ENCODE measurements around the gene KCNJ16. TPM values are rescaled to one million over a fixed set of nuclear protein-coding genes. Genes with fewer than 3 reads are reported as not detected.

Gene KCNJ16
- polyA plus RNA-seq, 2 of the 4 experiments (the other 2 are of a cell fraction): 0.87 to 1.6 TPM

- Histone ChIP-seq H3K4me3 (no peak overlapping the region), H3K9me3 (no peaks in the 10 kb centered on the region), H3K27ac (no peak overlapping the region), H3K4me2 (no peak overlapping the region), H3K4me1 (peaks cover 8% of the 10 kb centered on the region; the same call in 2 of the 3 replicates)
- DNase-seq (ENCODE audit: low read depth in 1 of 2, low spot score in 1 of 2): no peak
- TF ChIP-seq EHMT2 (IDR thresholded peaks at IDR 0.05; ENCODE audit: low read depth): no peak
- TF ChIP-seq RNF2 (IDR thresholded peaks at IDR 0.05; ENCODE audit: borderline replicate concordance, low read depth): no peak
- TF ChIP-seq RAD21 (conservative IDR thresholded peaks at IDR 0.05 in 1 of 2, IDR thresholded peaks at IDR 0.05 in 1 of 2): no peak
- TF ChIP-seq NPAS2 (CRISPR knock-in tag; IDR thresholded peaks at IDR 0.05; ENCODE audit: borderline replicate concordance): no peak
- TF ChIP-seq MYC (IDR thresholded peaks at IDR 0.05; ENCODE audit: borderline replicate concordance, low read length): no peak
- TF ChIP-seq KDM1A (IDR thresholded peaks at IDR 0.05; ENCODE audit: low read depth): no peak
- no peak for TF ChIP-seq BCL3 (IDR thresholded peaks at IDR 0.05)
- no peak for TF ChIP-seq ZNF302 (CRISPR knock-in tag; IDR thresholded peaks at IDR 0.05)
- no peak for TF ChIP-seq MAX (IDR thresholded peaks at IDR 0.05)
- no peak for TF ChIP-seq RCOR1 (IDR thresholded peaks at IDR 0.05; ENCODE audit: low read depth, low read length)
- TF ChIP-seq POLR2A (IDR thresholded peaks at IDR 0.05; ENCODE audit: low read length): no peak
- no peak for TF ChIP-seq FOSL2 (IDR thresholded peaks at IDR 0.05)
- TF ChIP-seq FOSL2 (CRISPR knock-in tag; IDR thresholded peaks at IDR 0.05): no peak
- TF ChIP-seq ZFP36 (IDR thresholded peaks at IDR 0.05; ENCODE audit: borderline replicate concordance, partially characterized antibody): no peak
- no peak for TF ChIP-seq PHF8 (IDR thresholded peaks at IDR 0.05; ENCODE audit: borderline replicate concordance, low read depth)
- TF ChIP-seq HOXA7 (CRISPR knock-in tag; IDR thresholded peaks at IDR 0.05): no peak
- POLR2A ChIA-PET: no interaction called here
- no peak for FAIRE-seq
- WGBS (ENCODE audit: missing lambda C conversion rate): 81% methylated on average over 6 of the region's 6 CpGs
- CTCF ChIA-PET: interaction anchor here (0.7 kb wide), 2 partner anchors 12 to 501 kb away, joined by 3 read pairs; no protein-coding TSS in a partner anchor
- ATAC-seq: no peak
Observed at GRCh38 chr17:70127221-70127873, 52.3 kb downstream of the KCNJ16 start.

GRCh38 chr17:70128727-70129238 lies 53.8 kb downstream of the KCNJ16 start:
- FAIRE-seq (no peak), ATAC-seq (no peak), DNase-seq (ENCODE audit: low read depth in 1 of 2, low spot score in 1 of 2) (no peak)
- ChIA-PET POLR2A (no interaction called here), CTCF (no interaction called here)
- Histone ChIP-seq H3K4me1 (no peaks in the 10 kb centered on the region), H3K27ac (no peak overlapping the region), H3K4me3 (no peak overlapping the region), H3K9me3 (no peaks in the 10 kb centered on the region), H3K4me2 (no peak overlapping the region)
- no peak for TF ChIP-seq HOXB5 (CRISPR knock-in tag; IDR thresholded peaks at IDR 0.05)
- TF ChIP-seq HEYL (CRISPR knock-in tag; IDR thresholded peaks at IDR 0.05): no peak
- no peak for TF ChIP-seq RNF2 (IDR thresholded peaks at IDR 0.05; ENCODE audit: borderline replicate concordance, low read depth)
- 92% methylated on average over 23 of the region's 23 CpGs for WGBS (ENCODE audit: missing lambda C conversion rate)

GRCh38 chr17:70130289-70130688 lies 55.3 kb downstream of the KCNJ16 start:
- H3K4me3 ChIP-seq: no peak overlapping the region
- TF ChIP-seq TFCP2L1 (CRISPR knock-in tag; IDR thresholded peaks at IDR 0.05): no peak
- no peak for TF ChIP-seq HOXB13 (CRISPR knock-in tag; IDR thresholded peaks at IDR 0.05; ENCODE audit: low read depth)
- TF ChIP-seq CHD4 (IDR thresholded peaks at IDR 0.05; ENCODE audit: borderline replicate concordance): no peak
- no peak for TF ChIP-seq KDM5A (IDR thresholded peaks at IDR 0.05)
- TF ChIP-seq HEYL (CRISPR knock-in tag; IDR thresholded peaks at IDR 0.05): no peak
- no peak for TF ChIP-seq GATA3 (IDR thresholded peaks at IDR 0.05; ENCODE audit: borderline replicate concordance)
- TF ChIP-seq KDM1A (IDR thresholded peaks at IDR 0.05; ENCODE audit: low read depth): no peak
- TF ChIP-seq REST (IDR thresholded peaks at IDR 0.05): no peak
- TF ChIP-seq MYC (IDR thresholded peaks at IDR 0.05; ENCODE audit: borderline replicate concordance, low read length): no peak
- 60% methylated on average over 3 of the region's 3 CpGs for WGBS (ENCODE audit: missing lambda C conversion rate)
- ATAC-seq (no peak), FAIRE-seq (no peak), DNase-seq (ENCODE audit: low read depth in 1 of 2, low spot score in 1 of 2) (no peak)
- no peak overlapping the region for H3K27ac ChIP-seq
- no peaks in the 10 kb centered on the region for H3K9me3 ChIP-seq
- H3K4me2 ChIP-seq: no peak overlapping the region
- peaks cover 8% of the 10 kb centered on the region; the same call in 2 of the 3 replicates for H3K4me1 ChIP-seq
- ChIA-PET CTCF (interaction anchor here (1.7 kb wide), 1 partner anchor 20 kb away, joined by 5 read pairs; no protein-coding TSS in a partner anchor), POLR2A (no interaction called here)

Data from A549 (cell line).